ENCODE data around the gene ANKLE2.

GRCh38 chr12:132801741-132802140 is 40.1 kb upstream of the ANKLE2 start:
- TF ChIP-seq, protein P1, sequence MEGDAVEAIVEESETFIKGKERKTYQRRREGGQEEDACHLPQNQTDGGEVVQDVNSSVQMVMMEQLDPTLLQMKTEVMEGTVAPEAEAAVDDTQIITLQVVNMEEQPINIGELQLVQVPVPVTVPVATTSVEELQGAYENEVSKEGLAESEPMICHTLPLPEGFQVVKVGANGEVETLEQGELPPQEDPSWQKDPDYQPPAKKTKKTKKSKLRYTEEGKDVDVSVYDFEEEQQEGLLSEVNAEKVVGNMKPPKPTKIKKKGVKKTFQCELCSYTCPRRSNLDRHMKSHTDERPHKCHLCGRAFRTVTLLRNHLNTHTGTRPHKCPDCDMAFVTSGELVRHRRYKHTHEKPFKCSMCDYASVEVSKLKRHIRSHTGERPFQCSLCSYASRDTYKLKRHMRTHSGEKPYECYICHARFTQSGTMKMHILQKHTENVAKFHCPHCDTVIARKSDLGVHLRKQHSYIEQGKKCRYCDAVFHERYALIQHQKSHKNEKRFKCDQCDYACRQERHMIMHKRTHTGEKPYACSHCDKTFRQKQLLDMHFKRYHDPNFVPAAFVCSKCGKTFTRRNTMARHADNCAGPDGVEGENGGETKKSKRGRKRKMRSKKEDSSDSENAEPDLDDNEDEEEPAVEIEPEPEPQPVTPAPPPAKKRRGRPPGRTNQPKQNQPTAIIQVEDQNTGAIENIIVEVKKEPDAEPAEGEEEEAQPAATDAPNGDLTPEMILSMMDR (CRISPR knock-in tag; IDR thresholded peaks at IDR 0.05), result no peak
- TF ChIP-seq ZNF207 (IDR thresholded peaks at IDR 0.05; ENCODE audit: borderline replicate concordance) (no peak), POLR2A (IDR thresholded peaks at IDR 0.05; ENCODE audit: insufficient read depth in 1 of 2, low read depth in 2 of 2, low read length in 2 of 2) (no peak), ZNF652 (CRISPR knock-in tag; IDR thresholded peaks at IDR 0.05; ENCODE audit: borderline replicate concordance, low read depth) (no peak), ZNF124 (CRISPR knock-in tag; IDR thresholded peaks at IDR 0.05) (no peak), NFE2 (CRISPR knock-in tag; IDR thresholded peaks at IDR 0.05) (no peak), TP53 (CRISPR knock-in tag; conservative IDR thresholded peaks at IDR 0.05) (no peak)
